ENCODE data around the gene C1orf53.
"Not testable (repeated sequence)": the region's sequence is repeated elsewhere in the genome, so short reads cannot be mapped to it uniquely, and the experiment has no call there.

C1orf53 gene
- 0 to 0.71 (median 0.05) reads per million in 3 experiments for total RNA-seq

GRCh38 chr1:197902454-197903195 lies at the start of gene C1orf53:
Gene C1orf53, plus strand, starts transcription at chr1:197902630. Its CDS starts 20 bp downstream, at chr1:197902650.
- DNase-seq: peak; percentile 75

GRCh38 chr1:197855751-197856150 lies 46.7 kb upstream of the C1orf53 start:
- not testable (repeated sequence) for DNase-seq

- no peak for DNase-seq
Observed at GRCh38 chr1:197857477-197857876, 45.0 kb upstream of the C1orf53 start.

- DNase-seq: no peak
Observed at GRCh38 chr1:197859024-197859423, 43.4 kb upstream of the C1orf53 start.

GRCh38 chr1:197862221-197862620 lies 40.2 kb upstream of the C1orf53 start:
- DNase-seq: no peak

- DNase-seq: no peak
Observed at GRCh38 chr1:197862671-197863070, 39.8 kb upstream of the C1orf53 start.

- DNase-seq: no peak
Observed at GRCh38 chr1:197865809-197866208, 36.6 kb upstream of the C1orf53 start.

GRCh38 chr1:197868751-197869489 lies 33.5 kb upstream of the C1orf53 start:
- DNase-seq: peak; percentile 32

GRCh38 chr1:197869490-197870077 lies 32.8 kb upstream of the C1orf53 start:
- no peak for DNase-seq

- DNase-seq: no peak
Observed at GRCh38 chr1:197876894-197877293, 25.5 kb upstream of the C1orf53 start.

GRCh38 chr1:197880385-197880784 lies 22.0 kb upstream of the C1orf53 start:
- not testable (repeated sequence) for DNase-seq

GRCh38 chr1:197882241-197882640 lies 20.2 kb upstream of the C1orf53 start:
- DNase-seq: not testable (repeated sequence)

- DNase-seq: no peak
Observed at GRCh38 chr1:197884173-197884572, 18.3 kb upstream of the C1orf53 start.

- no peak for DNase-seq
Observed at GRCh38 chr1:197890936-197891335, 11.5 kb upstream of the C1orf53 start.

GRCh38 chr1:197892684-197893083 lies 9.7 kb upstream of the C1orf53 start:
- no peak for DNase-seq

GRCh38 chr1:197896301-197896700 lies 6.1 kb upstream of the C1orf53 start:
- DNase-seq: no peak

GRCh38 chr1:197899037-197899436 lies 3.4 kb upstream of the C1orf53 start:
- DNase-seq: no peak

GRCh38 chr1:197902131-197902453 lies 338 bp upstream of the C1orf53 start:
- no peak for DNase-seq

GRCh38 chr1:197903196-197903514 lies 725 bp downstream of the C1orf53 start:
- DNase-seq: no peak

- no peak for DNase-seq
Observed at GRCh38 chr1:197904126-197904787, 1.8 kb downstream of the C1orf53 start.

GRCh38 chr1:197905699-197906351 lies 3.4 kb downstream of the C1orf53 start:
- no peak for DNase-seq

GRCh38 chr1:197907846-197908616 lies 5.6 kb downstream of the C1orf53 start:
- DNase-seq: no peak

Measured in central memory CD4-positive, alpha-beta T cell (primary cell).